DMS79 treated with DMSO at 0.1 percent for 48 hours (cell line): ENCODE data around the gene CAMTA1.

Experiments
- DNase-seq: peaks from one replicate; lab custom pipeline; 2025; lab: John Stamatoyannopoulos, UW

Gene CAMTA1

GRCh38 chr1:6779089-6779805, 6.0 kb upstream of the CAMTA1 start:
- no peak for DNase-seq

GRCh38 chr1:6782151-6782550, 3.1 kb upstream of the CAMTA1 start:
- no peak for DNase-seq

- no peak for DNase-seq
Observed at GRCh38 chr1:6783221-6783620, 2.0 kb upstream of the CAMTA1 start.

- DNase-seq = peak; percentile 40
Observed at GRCh38 chr1:6783936-6784559, 1.2 kb upstream of the CAMTA1 start.

- peak; percentile 99 for DNase-seq
Observed at GRCh38 chr1:6784560-6785317, 515 bp upstream of the CAMTA1 start.

DNA sequence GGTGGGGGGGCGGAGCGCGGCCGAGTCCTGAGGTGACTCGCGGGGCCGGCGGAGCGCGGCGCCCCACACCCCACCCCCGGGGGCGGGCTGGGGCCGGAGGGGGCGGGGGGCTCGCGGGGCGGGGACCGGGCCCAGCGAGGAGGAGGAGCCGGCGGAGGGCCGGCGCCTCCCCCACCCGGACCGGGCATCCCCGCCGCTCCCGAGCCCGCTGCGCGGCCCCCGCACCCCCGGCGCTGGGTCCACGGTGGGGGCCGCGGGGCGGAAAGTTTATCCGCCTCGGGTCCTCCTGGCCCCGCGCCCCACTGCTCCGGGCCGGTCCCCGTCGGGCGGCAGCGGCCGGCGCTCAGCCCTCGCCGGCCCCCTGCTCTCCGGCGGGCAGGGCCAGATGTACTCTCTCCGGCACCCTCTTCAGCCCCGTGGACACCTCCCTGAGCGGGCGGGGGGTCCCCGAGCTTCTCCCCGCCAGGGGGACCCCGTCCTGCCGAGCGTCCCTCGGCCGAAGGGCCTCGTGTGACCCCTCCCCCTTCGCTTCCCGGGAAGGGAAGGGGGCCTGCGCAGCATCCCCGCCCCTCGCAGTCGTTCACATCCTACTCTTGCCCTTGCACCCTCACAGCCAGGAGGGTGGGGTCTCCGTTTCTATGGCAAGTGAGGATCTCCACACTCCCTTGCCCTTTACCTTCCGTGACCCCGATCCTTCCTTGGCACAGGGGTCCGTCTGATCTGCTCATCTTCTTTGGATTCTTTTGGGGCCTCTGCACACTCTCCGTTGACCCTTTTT, 663 bp downstream of the CAMTA1 start:
- no peak for DNase-seq

- DNase-seq = no peak
Observed at GRCh38 chr1:6788946-6789345, 3.7 kb downstream of the CAMTA1 start.

GRCh38 chr1:6790146-6790545, 4.9 kb downstream of the CAMTA1 start:
- no peak for DNase-seq

DNA sequence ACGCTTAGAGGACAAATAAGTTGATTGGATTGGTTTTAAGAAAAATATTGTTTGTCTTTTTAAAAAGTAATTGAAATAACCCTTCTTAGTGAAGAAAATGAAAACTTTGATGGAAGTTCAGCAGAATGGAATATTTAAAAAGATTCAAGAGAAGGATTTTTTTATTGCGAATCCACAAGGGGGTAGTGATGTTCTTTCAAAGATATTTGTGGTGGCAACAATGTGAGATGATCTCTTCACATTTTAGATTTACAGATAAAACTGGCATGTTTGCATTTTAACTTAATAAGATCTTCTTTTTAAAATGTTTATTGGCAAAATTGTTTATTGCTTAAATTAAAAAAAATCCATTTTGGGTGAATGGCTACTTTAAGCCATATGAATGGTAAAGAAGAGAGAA, 8.9 kb downstream of the CAMTA1 start:
- DNase-seq = peak; percentile 47

DNA sequence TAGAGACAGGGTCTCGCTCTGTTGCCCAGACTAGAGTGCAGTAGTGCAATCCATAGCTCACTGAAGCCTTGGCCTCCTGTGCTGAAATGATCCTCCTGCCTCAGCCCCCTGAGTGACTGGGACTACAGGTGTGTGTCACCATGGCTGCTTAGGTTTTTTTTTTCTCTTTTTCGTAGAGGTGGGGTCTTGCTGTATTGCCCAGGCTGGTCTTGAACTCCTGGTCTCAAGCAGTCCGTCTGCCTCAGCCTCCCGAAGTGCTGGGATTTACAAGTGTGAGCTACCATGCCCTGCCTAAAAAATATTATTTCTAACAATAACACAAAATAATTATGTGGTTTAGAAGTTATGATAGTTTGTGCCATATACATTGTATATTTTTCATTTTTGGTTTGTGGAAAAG, 9.9 kb downstream of the CAMTA1 start:
- DNase-seq = no peak

- DNase-seq = no peak
Observed at GRCh38 chr1:6795661-6796060, 10.4 kb downstream of the CAMTA1 start.

DNA sequence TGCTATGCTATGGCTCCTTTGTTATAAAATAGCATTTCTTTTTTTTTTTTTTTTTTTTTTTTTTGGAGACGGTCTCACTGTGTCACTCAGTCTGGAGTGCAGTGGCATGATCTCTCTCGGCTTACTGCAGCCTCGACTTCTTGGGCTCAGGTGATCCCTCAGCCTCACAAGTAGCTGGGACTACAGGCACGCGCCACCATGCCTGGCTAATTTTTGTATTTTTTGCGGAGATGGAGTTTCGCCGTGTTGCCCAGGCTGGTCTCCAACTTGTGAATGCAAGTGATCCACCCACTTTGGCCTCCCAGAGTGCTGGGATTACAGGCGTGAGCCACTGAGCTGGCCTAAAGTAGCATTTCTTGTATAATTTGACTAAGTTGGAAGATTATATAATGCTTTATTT, 10.8 kb downstream of the CAMTA1 start:
- DNase-seq = no peak

GRCh38 chr1:6799499-6799898, 14.2 kb downstream of the CAMTA1 start:
- no peak for DNase-seq

- DNase-seq = no peak
Observed at GRCh38 chr1:6800745-6801144, 15.5 kb downstream of the CAMTA1 start.

DNA sequence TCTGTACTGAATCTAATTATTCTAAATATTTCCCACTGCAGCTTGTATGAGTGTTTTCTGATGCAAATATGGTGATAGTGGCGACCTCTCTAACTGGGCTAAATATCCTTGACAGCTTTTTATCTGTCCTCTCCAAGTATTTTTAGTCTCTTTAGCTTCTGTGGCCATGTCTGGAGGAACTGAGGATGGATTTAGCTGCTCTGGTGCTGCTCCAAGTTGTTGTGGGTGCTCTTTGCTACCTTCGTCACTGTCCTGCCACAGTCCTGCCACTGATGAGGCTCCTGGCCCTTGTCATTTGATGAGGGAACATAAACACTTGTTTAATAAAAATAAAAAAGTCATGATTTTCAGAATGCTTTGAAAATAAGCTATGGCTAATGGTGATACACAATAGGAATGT, 15.9 kb downstream of the CAMTA1 start:
- DNase-seq = no peak

- no peak for DNase-seq
Observed at GRCh38 chr1:6801966-6802365, 16.7 kb downstream of the CAMTA1 start.

DNA sequence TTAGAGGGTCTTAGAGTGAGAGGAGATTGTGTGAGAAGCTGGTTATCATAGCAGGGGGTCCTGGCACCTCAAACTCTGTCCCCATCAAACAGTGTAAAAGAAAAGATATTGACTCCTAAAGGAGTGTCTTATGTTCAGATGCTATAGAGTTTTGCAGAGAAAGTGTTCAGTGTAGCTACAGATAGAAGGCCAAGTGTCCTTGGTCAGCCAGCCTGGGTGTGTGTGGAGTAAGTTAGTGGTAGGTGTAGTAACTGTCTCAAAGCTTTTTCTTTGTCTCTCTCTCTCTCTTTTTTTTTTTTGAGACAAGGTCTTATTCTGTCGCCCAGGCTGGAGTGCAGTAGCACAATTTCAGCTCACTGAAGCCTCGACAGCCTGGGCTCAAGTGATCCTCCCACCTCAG, 17.2 kb downstream of the CAMTA1 start:
- DNase-seq = no peak

- no peak for DNase-seq
Observed at GRCh38 chr1:6802893-6803292, 17.6 kb downstream of the CAMTA1 start.

- no peak for DNase-seq
Observed at GRCh38 chr1:6803357-6803756, 18.1 kb downstream of the CAMTA1 start.

- no peak for DNase-seq
Observed at GRCh38 chr1:6805004-6805416, 19.8 kb downstream of the CAMTA1 start.

DNA sequence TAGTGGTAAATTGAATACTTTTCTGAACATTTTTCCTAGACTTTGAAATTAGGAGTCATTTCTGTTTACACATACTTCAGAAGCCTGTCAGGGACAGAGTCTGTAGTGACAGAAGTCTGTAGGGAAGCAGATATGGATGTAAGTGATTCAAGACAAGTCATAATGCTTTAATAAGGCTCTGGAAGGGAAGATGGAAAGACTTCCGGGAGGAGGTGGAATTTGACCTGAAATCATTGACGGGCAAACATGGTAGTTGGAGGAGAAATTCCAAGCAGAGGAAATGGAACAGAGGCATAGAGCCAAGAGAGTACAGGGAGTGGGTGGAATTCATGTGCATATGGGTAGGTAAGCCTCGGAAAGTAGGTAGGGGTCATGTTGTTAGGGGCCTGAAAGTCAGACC, 22.5 kb downstream of the CAMTA1 start:
- DNase-seq = no peak

DNA sequence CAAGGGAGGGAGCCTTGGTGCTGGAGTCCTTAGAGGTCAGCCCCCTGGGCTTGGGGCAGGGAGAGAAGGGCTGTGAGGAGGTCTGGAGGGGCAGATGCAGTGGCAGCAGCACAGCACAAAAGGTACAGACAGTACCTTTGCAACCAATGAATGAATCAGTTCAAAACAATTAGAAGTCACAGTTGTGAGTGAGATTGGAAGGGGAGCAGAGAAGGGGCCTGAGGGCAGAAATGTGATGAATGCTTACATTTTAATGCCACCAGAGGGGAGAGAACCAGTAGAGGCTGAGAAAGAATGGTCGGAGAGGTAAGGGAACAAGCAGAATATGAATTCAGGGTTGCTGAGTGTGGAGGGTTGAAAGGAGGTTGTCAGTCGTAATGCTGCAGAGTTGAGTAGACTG, 24.2 kb downstream of the CAMTA1 start:
- DNase-seq = no peak
